Aorta (tissue), 5 donors: ENCODE results near the gene INTS1. TPM values are rescaled to one million over a fixed set of nuclear protein-coding genes. Genes with fewer than 3 reads are reported as not detected.

Experiments
- ATAC-seq: fragments of 200-7000 bp; cut with Tn5 transposase; one replicate; pipeline ENCODE4 v1.9.1; 2022; ENCODE audit warnings: moderate library complexity; ENCODE audit not compliant: low FRiP score
- DNase-seq, 2 donors: peaks; one replicate each; pipeline ENCODE4 v3.0.0-alpha.2; 2020
- H3K27ac ChIP-seq, 2 donors: one replicate each; pipeline ENCODE4 v1.5.1; 2013; ENCODE audit warnings: low read length in 2 of 2, mild to moderate bottlenecking in 2 of 2, moderate library complexity in 2 of 2, control low read depth in 1 of 2, inconsistent platforms in 1 of 2, low read depth in 1 of 2
- H3K27me3 ChIP-seq, 2 donors: one replicate each; pipeline ENCODE4 v1.6.1; 2013; ENCODE audit warnings: control low read depth in 1 of 2, low read length in 1 of 2, mild to moderate bottlenecking in 1 of 2, moderate library complexity in 1 of 2; ENCODE audit not compliant: insufficient read depth in 2 of 2, control insufficient read depth in 1 of 2
- H3K36me3 ChIP-seq, 2 donors: one replicate each; pipeline ENCODE4 v1.6.1; 2013; ENCODE audit warnings: control low read depth in 1 of 2, low read length in 1 of 2, mild to moderate bottlenecking in 1 of 2; ENCODE audit not compliant: insufficient read depth in 2 of 2, control insufficient read depth in 1 of 2
- H3K4me1 ChIP-seq, 2 donors: one replicate each; pipeline ENCODE4 v1.6.1; 2013; ENCODE audit warnings: low read length in 2 of 2, control low read depth in 1 of 2, mild to moderate bottlenecking in 1 of 2, moderate library complexity in 1 of 2; ENCODE audit not compliant: insufficient read depth in 2 of 2, control insufficient read depth in 1 of 2
- H3K4me3 ChIP-seq, 2 donors: one replicate each; pipeline ENCODE4 v1.5.1; 2013; ENCODE audit warnings: low read length in 2 of 2, control low read depth in 1 of 2, mild to moderate bottlenecking in 1 of 2
- H3K9me3 ChIP-seq: one replicate; pipeline ENCODE4 v1.6.1; 2013; ENCODE audit warnings: mild to moderate bottlenecking, low read length; ENCODE audit not compliant: control insufficient read depth
- WGBS, 2 donors: extraction: QIAGEN DNeasy Blood & Tissue Kit; methylation state at CpG; one replicate each; pipeline ENCODE4 v1.1.7; 2013; 5-methylcytosine and 5-hydroxymethylcytosine counted together
- intact Hi-C, 2 donors: fragments of 100-400 bp; cut with DNase I; formaldehyde crosslinking; loops; one replicate each; pipeline versions ENCODE4 v1.14.2 to v1.15.0; 2022
- polyA plus RNA-seq, 2 donors: library from polyadenylated mRNA; stranded (reverse); fragments of 200-250 nt; gene quantifications; one replicate each; pipeline ENCODE4 v1.2.3, GENCODE V29; 2013
- total RNA-seq, 2 donors: library from RNA; stranded (reverse); fragmentation: NEBNext Ultra II Directional; extraction: Animal tissue kit (Norgen Biotek cat#: 25700); gene quantifications; one replicate each; pipeline ENCODE4 v1.2.1, GENCODE V29; 2021
- donor health status: healthy with polysubstance abuse.
- donor health status: Bipolar disorder and iron deficiency.
- donor health status: DM: no; HTN: no; CAD: no.
- donor health status: DM: no; HTN: no; CAD: no.
- donor health status: DM: yes; HTN: yes; CAD: no.

The INTS1 gene
- total and polyA plus RNA-seq, 4 donors: 17.2 to 109 (median 67.2) TPM

- WGBS, 2 donors: 91 to 92% methylated on average over 41 of the region's 41 CpGs
- intact Hi-C loops: no loop called here
- no peaks in the 10 kb centered on the region for H3K36me3 ChIP-seq
Observed at GRCh38 chr7:1441615-1442354, 62.4 kb downstream of the INTS1 start.

DNA sequence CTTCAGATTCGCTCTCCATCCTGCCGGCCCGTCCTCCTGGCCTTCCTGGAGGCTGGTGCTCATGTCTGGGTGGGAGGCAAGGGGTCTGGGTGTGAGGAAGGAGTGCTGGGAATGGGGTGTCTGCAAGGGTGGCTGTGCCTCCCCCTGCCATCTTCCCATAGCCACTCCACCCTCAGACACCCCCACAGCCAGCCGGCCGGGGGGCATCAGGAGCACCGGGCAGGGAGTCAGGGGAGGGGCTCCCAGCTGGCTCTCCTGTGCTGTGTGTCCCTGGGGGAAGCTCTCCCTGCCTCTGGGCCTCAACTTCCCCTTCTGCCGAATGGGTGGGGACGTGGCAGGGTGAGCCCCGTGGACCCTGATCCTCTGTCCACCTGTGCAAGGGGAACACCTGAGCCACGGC, 63.6 kb downstream of the INTS1 start:
- Histone ChIP-seq H3K4me1 (no peaks in the 10 kb centered on the region), H3K36me3 (no peaks in the 10 kb centered on the region), H3K4me3 (no peak overlapping the region), H3K27me3 (no peaks in the 10 kb centered on the region), H3K9me3 (no peaks in the 10 kb centered on the region), H3K27ac (no peak overlapping the region)
- intact Hi-C loops: no loop called here
- DNase-seq: no peak
- WGBS, 2 donors: 91 to 94% methylated on average over 10 of the region's 10 CpGs
- no peak for ATAC-seq

More at GRCh38 chr7:1441615-1442354, 62.4 kb downstream of the INTS1 start:
- Histone ChIP-seq H3K4me1 (no peaks in the 10 kb centered on the region), H3K4me3 (no peak overlapping the region), H3K9me3 (no peaks in the 10 kb centered on the region), H3K27me3 (no peaks in the 10 kb centered on the region), H3K27ac (no peak overlapping the region)
- ATAC-seq (no peak), DNase-seq (no peak)

- Histone ChIP-seq H3K36me3 (no peaks in the 10 kb centered on the region), H3K4me3 (no peak overlapping the region), H3K27ac (no peak overlapping the region), H3K9me3 (no peaks in the 10 kb centered on the region), H3K27me3 (no peaks in the 10 kb centered on the region), H3K4me1 (no peaks in the 10 kb centered on the region)
- no peak for ATAC-seq
- no peak for DNase-seq
- intact Hi-C loops: no loop called here
- 88 to 95% methylated on average over 28 to 31 of the region's 31 CpGs for WGBS, 2 donors
Observed at GRCh38 chr7:1439373-1440363, 64.5 kb downstream of the INTS1 start.

DNA sequence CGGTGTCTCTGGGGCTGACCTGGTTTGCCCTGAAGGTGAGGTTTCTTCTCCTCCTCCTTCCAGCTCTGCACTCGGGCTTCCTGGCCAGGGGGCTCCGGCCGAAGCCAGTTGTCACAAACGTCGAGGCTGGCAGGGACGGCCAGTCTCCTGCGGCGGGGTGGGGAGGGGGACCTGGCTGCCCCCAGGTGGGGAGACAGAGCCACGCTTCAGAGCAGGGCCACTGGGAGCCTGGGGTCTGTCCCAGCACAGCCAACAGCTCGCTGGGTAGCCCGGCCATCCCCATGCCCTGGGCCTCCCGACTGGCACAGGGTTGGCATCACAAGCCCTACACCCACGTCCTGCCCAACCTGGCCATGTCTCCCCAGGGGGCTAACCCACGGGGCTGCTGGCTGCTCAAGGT, 65.4 kb downstream of the INTS1 start:
- H3K4me1 ChIP-seq: no peaks in the 10 kb centered on the region
- 86 to 88% methylated on average over 15 of the region's 15 CpGs for WGBS, 2 donors
- no peaks in the 10 kb centered on the region for H3K27me3 ChIP-seq
- ATAC-seq: no peak
- intact Hi-C loops: no loop called here
- no peaks in the 10 kb centered on the region for H3K9me3 ChIP-seq
- no peak overlapping the region for H3K27ac ChIP-seq
- no peak overlapping the region for H3K4me3 ChIP-seq
- H3K36me3 ChIP-seq: no peaks in the 10 kb centered on the region
- no peak for DNase-seq

DNA sequence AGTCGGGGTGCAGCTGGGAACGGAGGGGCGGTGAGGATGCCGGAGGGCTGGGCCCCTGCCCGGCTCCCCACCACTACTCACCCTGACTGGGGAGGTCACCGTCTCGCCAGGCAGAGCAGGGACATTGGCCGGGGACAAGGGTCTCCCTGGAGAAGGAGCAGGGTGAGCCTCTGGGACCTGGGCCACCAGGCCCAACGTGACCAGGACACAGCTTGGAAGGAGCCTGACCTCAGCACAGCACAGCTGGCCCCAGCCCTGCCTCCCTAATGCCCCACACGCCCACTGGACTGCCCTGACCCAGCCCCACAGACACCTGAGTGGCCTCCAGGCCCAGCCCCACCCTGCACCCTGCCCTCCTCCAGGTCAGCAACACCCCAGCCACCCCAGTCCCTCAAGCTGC, 66.0 kb downstream of the INTS1 start:
- DNase-seq: no peak
- Histone ChIP-seq H3K27ac (no peak overlapping the region), H3K9me3 (no peaks in the 10 kb centered on the region), H3K4me3 (no peak overlapping the region), H3K27me3 (no peaks in the 10 kb centered on the region), H3K36me3 (no peaks in the 10 kb centered on the region), H3K4me1 (no peaks in the 10 kb centered on the region)
- ATAC-seq: no peak
- intact Hi-C loops: no loop called here
- WGBS, 2 donors: 92 to 93% methylated on average over 6 to 10 of the region's 10 CpGs

GRCh38 chr7:1437155-1437880, 66.9 kb downstream of the INTS1 start:
- intact Hi-C loops: no loop called here
- 93% methylated on average over 43 of the region's 43 CpGs for WGBS, 2 donors
- ATAC-seq: no peak

DNA sequence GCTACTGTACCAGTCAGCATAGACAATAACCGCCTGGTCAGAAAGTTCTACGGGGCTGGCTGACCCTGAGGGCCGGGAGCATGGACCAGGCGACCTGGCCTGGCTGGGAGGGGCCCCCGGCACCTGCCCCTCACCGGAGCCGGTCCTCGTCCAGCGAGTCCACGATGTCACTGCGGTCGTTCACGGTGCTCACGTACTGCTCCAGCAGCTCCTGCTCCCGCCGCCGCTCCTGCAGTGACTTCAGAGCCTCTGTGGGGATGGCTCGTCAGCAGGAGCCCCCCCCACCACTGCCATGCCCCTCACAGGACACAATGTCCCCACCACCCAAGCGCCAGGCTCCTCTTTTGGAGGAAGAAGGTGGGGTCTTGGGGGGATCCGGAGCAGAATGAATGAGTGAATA, 67.6 kb downstream of the INTS1 start:
- Histone ChIP-seq H3K27me3 (no peaks in the 10 kb centered on the region), H3K4me3 (no peak overlapping the region), H3K4me1 (no peaks in the 10 kb centered on the region), H3K36me3 (no peaks in the 10 kb centered on the region), H3K27ac (no peak overlapping the region), H3K9me3 (no peaks in the 10 kb centered on the region)
- intact Hi-C loops: no loop called here
- ATAC-seq (no peak), DNase-seq (no peak)
- 92 to 94% methylated on average over 20 of the region's 20 CpGs for WGBS, 2 donors

More at GRCh38 chr7:1437155-1437880, 66.9 kb downstream of the INTS1 start:
- Histone ChIP-seq H3K27me3 (no peaks in the 10 kb centered on the region), H3K4me1 (no peaks in the 10 kb centered on the region), H3K27ac (no peak overlapping the region), H3K36me3 (no peaks in the 10 kb centered on the region), H3K4me3 (no peak overlapping the region), H3K9me3 (no peaks in the 10 kb centered on the region)
- no peak for DNase-seq

- Histone ChIP-seq H3K27me3 (no peaks in the 10 kb centered on the region), H3K27ac (no peak overlapping the region), H3K36me3 (no peaks in the 10 kb centered on the region), H3K4me3 (no peak overlapping the region), H3K4me1 (no peaks in the 10 kb centered on the region), H3K9me3 (no peaks in the 10 kb centered on the region)
- intact Hi-C loops: loop anchor here in 1 of 2 donors (5.0 kb wide), 1 partner anchor 37 kb away; no protein-coding TSS in a partner anchor
- WGBS, 2 donors: 91 to 92% methylated on average over 19 to 22 of the region's 22 CpGs
- no peak for ATAC-seq
- DNase-seq: no peak
Observed at GRCh38 chr7:1434891-1435670, 69.1 kb downstream of the INTS1 start.
